ENCODE results near the gene LRRN4CL.
"Not testable (repeated sequence)": the region's sequence is repeated elsewhere in the genome, so short reads cannot be mapped to it uniquely, and the experiment has no call there.

Gene LRRN4CL

DNA sequence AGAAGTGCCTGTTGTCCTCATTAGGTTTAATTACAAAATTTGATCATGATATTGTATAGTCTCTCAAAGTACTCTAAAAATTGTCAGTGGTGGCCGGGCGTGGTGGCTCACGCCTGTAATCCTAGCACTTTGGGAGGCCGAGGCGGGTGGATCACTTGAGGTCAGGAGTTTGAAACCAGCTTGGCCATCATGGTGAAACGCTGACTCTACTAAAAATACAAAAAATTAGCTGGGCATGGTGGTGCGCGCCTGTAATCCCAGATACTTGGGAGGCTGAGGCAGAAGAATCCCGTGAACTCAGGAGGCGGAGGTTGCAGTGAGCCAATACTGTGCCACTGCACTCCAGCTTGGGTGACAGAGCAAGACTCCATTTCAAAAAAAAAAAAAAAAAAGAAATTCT lies 13.9 kb downstream of the LRRN4CL start:
- DNase-seq (ENCODE audit: low spot score), result not testable (repeated sequence)

GRCh38 chr11:62673196-62673525 lies 16.2 kb downstream of the LRRN4CL start:
- DNase-seq (ENCODE audit: low spot score), result no peak

- DNase-seq (ENCODE audit: low spot score), result peak; percentile 75
Measured at GRCh38 chr11:62671608-62672389, 17.5 kb downstream of the LRRN4CL start, which contains the start of the genes LBHD1 and UQCC3. LBHD1 (minus strand) TSS chr11:62672267; CDS start chr11:62670031, 2,236 bp downstream. UQCC3 (plus strand) TSS chr11:62671673; CDS start chr11:62671746, 73 bp downstream.

DNA sequence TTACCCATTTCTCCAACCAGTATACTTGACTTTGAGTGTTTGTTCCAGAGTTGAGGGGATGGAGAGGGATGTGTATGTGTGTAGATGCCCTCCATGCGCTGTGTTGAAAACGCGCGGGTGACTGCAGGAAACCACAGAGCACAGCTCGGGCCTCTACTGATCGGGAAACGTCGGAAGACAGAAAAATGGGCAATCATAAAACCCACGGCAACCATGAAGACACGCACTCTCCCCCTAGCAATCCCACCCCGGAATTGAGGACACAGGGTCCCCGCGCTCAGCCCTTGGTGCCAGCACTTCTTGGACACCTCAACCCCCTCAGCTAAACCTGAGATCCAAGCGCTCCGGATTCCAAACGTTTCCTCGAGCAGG lies 18.1 kb downstream of the LRRN4CL start:
- DNase-seq (ENCODE audit: low spot score), result no peak

DNA sequence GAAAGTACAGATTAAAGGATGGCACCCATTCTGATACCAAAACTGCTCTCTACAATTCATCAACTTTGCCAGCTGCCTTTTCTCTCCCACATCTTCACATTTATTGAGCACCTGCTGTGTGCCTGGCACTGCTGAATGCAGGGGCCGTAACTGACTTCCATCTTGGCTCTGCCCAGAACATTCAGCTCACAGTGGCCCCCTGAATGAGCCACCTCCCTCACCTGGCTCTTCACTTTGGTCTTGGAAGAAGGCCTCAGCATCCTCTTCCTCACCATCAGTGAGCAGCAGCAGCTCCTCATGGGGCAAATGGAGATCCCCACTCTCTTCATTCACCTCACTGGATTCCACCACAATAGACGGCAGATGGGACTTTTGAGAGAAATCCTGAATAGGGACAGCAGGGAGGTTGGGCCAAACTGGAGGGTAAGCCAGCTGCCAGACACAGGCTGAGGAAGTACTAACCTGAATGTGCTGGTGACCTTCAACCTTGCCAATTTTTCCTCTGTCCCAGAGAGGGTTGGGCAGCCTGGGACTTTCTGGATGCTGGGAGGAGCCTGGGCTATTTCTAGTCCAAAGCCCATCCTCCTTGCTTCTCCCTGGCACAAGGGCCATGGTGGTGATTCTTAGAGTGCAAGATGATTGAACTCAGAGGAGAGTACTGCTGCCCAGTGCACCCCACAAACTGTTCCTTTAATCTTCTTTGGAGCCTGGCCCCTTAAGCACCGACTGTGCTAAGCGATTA lies 19.7 kb downstream of the LRRN4CL start:
- no peak for DNase-seq (ENCODE audit: low spot score)

DNA sequence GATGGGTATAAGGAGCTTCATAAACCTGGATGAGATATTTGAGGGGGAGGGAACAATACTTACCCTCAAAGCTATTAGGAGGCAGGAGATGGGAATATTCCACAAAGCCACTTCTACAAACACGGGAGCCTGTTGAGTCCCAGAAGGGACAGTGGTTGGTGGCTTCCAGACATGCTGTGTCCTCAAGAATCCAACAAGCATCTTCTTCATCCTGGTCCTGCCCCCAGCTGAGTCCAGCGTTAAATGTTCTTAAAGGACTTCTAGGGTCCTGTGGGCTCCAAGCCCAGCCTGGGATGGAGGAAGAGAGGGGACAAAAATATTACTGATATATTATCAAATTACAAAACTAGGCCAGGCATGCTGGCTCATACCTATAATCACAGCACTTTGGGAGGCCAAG lies 21.9 kb downstream of the LRRN4CL start:
- DNase-seq (ENCODE audit: low spot score), result no peak

DNA sequence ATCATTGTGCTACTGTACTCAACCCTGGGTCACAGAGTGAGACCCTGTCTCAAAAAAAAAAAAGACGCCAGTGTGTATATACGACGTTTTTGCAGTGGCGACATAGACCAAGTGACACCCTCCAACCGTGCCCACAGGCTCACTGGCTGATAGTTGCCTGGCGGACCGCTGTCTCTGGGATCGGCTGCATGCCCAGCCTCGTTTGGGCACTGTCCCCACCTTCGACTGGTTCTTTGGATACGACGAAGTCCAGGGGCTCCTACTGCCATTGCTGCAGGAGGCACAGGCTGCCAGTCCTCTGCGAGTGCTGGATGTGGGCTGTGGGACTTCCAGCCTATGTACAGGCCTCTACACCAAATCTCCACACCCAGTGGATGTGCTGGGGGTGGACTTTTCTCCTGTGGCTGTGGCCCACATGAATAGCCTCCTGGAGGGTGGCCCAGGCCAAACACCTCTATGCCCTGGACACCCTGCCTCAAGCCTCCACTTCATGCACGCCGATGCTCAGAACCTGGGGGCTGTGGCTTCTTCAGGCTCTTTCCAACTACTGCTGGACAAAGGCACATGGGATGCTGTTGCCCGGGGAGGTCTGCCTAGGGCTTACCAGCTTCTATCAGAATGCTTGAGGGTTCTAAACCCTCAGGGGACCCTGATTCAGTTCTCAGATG lies 22.9 kb downstream of the LRRN4CL start:
- no peak for DNase-seq (ENCODE audit: low spot score)

- DNase-seq (ENCODE audit: low spot score), result peak; percentile 63
Measured at GRCh38 chr11:62665599-62666258, 23.6 kb downstream of the LRRN4CL start.

- peak; percentile 97 for DNase-seq (ENCODE audit: low spot score)
Measured at GRCh38 chr11:62665075-62665598, 24.2 kb downstream of the LRRN4CL start, which contains the start of the genes C11orf98 and CSKMT. C11orf98 (minus strand) TSS chr11:62665210; CDS start chr11:62665169, 41 bp downstream. CSKMT (plus strand) TSS chr11:62665312; CDS start chr11:62665880, 568 bp downstream.

DNA sequence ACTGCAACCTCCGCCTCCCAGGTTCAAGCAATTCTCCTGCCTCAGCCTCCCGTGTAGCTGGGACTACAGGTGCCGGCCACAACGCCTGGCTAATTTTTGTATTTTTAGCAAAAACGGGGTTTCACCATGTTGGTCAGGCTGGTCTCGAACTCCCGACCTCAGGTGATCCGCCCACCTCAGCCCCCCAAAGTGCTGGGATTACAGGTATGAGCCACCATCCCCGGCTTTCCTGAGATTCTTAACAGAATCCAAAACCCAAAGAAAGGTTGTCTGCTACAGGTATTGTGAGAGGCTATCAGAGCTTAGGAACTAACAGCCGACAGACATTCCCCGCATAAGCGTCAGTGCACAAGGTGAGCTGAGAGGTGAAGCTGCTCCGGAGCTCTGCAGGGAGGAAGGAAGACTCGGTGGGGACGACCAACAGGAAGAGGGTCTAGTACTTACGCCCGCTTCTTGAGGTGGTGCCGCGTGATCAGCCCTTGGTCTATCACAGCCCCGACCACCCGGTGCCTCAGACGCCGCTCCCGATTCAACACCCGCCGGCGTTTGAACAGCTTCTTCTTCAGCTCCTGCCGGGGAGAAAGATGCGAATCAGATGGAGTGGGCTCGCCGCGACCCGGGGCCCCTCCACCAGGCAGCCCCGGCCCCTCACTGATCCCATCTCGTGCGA lies 24.8 kb downstream of the LRRN4CL start:
- DNase-seq (ENCODE audit: low spot score), result peak; percentile 51

DNA sequence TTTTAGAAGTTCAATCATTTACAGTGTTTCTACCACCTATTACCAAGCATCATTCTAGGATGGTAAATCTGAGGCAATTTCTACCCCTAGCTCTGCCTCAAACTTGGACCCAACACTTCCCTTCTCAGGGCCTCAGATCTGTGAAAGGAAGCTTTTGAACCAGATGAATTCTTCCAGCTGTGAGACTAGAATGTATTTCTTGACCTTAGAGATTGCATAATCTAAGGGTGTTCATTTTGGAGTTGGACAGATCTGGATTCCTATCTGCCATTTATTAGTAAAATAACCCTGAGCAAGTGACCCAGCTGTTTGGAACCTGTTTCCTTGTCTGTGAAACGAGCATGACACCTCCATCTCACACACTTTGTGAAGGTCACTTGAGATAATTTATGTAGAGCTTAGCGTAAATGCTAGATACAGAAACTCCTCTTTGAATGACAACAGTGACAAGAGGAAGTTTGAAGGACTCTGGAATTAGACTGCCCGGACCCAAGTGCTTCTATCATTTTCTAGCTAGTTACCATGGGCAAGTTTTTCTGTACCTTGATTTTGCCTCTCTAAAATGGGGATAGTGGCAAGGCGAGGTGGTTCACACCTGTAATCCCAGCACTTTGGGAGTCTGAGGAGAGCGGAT lies 32.4 kb downstream of the LRRN4CL start:
- no peak for DNase-seq (ENCODE audit: low spot score)

DNA sequence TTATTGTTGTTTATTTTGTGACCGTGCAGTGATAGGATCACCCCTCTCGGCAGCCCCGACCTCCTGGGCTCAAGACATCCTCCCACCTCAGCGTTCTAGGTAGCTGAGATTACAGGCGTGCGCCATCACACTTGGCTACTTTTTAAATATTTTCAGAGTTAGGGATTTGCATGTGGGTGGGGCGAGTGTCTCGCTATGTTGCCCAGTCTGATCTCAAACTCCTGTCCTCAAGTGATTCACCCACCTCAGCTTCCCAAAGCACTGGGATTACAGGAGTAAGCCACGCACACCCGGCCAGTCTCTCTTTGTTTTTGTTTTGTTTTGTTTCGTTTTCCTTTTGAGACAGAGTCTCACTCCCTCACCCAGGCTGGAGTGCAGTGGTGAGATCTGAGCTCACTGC lies 35.0 kb downstream of the LRRN4CL start:
- DNase-seq (ENCODE audit: low spot score), result no peak

DNA sequence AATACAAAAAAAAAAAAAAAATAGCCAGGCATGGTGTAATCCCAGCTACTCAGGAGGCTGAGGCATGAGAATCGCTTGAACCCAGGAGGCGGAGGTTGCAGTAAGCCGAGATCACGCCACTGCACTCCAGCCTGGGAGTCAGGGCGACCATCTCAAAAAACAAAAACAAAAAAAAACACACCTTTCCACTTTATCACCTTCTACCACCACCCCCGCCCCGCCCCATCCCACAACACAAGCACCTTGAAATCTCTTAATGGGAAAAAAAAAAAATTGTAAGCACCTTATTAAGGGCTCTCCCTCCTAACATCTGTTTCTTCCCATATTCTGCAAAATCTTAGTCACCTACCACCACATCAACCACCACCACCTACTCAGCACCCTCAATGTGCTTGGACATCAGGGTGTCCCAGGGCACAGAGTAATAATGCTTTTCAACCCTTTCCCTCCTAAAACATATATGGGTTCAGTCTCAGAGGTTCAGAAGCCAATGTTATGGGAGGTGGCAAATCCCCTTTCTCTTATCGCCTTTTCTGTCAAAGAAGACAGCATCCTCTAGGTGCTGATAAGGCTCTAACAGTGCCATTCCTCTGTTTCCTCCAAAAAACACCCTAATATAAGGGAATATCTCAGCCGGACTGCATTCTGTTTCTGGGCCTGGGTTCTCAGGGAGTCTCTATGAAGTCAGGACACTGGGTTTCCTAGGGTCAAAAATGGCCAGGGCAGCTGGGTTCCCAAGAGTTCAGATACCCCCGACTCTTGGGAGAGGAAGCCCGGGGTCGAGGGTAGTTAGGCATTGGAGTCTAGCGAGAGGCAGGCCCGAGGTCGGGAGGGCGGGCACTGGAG lies 36.9 kb downstream of the LRRN4CL start:
- no peak for DNase-seq (ENCODE audit: low spot score)

- not testable (repeated sequence) for DNase-seq (ENCODE audit: low spot score)
Measured at GRCh38 chr11:62650283-62650682, 39.0 kb downstream of the LRRN4CL start.

DNA sequence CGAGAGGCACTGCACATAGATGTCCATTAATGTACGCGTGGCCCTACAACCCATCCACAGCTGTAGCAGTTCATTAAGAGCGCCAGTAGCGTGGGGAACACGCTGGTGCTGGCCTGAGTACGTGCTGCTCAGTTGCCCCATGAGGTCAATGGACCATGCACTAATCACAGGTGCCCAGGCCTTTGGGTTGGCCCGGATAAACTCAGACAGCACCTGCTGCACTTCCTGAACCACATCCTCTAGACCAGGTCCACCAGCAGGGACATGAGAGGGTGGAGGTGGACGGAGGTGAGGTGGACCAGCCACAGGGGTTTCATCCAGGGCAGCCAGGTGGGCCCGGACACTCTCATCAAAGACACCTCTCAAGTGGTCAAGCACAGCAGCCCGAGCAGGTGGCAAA lies 39.8 kb downstream of the LRRN4CL start:
- no peak for DNase-seq (ENCODE audit: low spot score)

- DNase-seq (ENCODE audit: low spot score), result no peak
Measured at GRCh38 chr11:62648967-62649364, 40.4 kb downstream of the LRRN4CL start.

- DNase-seq (ENCODE audit: low spot score), result no peak
Measured at GRCh38 chr11:62648185-62648966, 41.0 kb downstream of the LRRN4CL start.

DNA sequence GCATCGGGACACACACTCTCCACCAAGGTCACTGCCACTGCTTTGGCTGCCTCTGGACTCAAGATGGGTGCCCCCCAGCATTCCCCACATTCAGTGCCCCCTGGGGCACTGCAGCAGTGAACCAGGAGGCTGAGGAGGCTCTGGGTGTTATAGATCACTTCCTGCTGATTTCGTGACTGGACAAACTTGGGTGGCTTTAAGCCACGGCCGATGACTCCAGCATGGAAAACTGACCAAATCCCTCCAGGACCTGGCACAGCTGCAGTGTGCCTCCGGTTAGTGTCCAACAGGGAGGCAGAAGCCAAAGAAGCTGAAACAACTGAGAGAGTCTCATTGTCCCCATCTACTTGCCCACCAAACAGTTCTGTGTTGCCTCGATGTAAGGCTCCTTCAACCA lies 41.7 kb downstream of the LRRN4CL start:
- DNase-seq (ENCODE audit: low spot score), result no peak
